ENCODE measurements around the gene JAZF1.
A peak's percentile ranks its signal among the peaks of the same experiment; 100 is the strongest.

The JAZF1 gene

GRCh38 chr7:27998382-27998781, 182.2 kb downstream of the JAZF1 start:
- no peak for DNase-seq

- DNase-seq: no peak
These were observed 183.3 kb downstream of the JAZF1 start for GRCh38 chr7:27997188-27997707.

- DNase-seq: no peak
These were observed 184.5 kb downstream of the JAZF1 start for GRCh38 chr7:27996141-27996540.

- no peak for DNase-seq
These were observed 185.4 kb downstream of the JAZF1 start for GRCh38 chr7:27995228-27995627.

GRCh38 chr7:27994639-27995038, 186.0 kb downstream of the JAZF1 start:
- DNase-seq: no peak

GRCh38 chr7:27992755-27993493, 187.7 kb downstream of the JAZF1 start:
- DNase-seq: no peak

GRCh38 chr7:27992097-27992496, 188.5 kb downstream of the JAZF1 start:
- no peak for DNase-seq

- no peak for DNase-seq
These were observed 189.5 kb downstream of the JAZF1 start for GRCh38 chr7:27991006-27991528.

- no peak for DNase-seq
These were observed 204.1 kb downstream of the JAZF1 start for GRCh38 chr7:27976531-27976930.

GRCh38 chr7:27973625-27974024, 207.0 kb downstream of the JAZF1 start:
- no peak for DNase-seq

- peak; percentile 59 for DNase-seq
These were observed 208.3 kb downstream of the JAZF1 start for GRCh38 chr7:27972276-27972675.

- peak; percentile 50 for DNase-seq
These were observed 209.3 kb downstream of the JAZF1 start for GRCh38 chr7:27971171-27971812.

GRCh38 chr7:27970350-27970749, 210.2 kb downstream of the JAZF1 start:
- DNase-seq: peak; percentile 12

GRCh38 chr7:27969346-27969745, 211.2 kb downstream of the JAZF1 start:
- no peak for DNase-seq

- peak; percentile 37 for DNase-seq
These were observed 213.0 kb downstream of the JAZF1 start for GRCh38 chr7:27967639-27968038.

GRCh38 chr7:27966219-27966780, 214.3 kb downstream of the JAZF1 start:
- no peak for DNase-seq

- DNase-seq: no peak
These were observed 214.9 kb downstream of the JAZF1 start for GRCh38 chr7:27965650-27966049.

GRCh38 chr7:27964820-27965219, 215.8 kb downstream of the JAZF1 start:
- DNase-seq: no peak

- no peak for DNase-seq
These were observed 217.5 kb downstream of the JAZF1 start for GRCh38 chr7:27963056-27963455.

GRCh38 chr7:27962273-27962672, 218.3 kb downstream of the JAZF1 start:
- DNase-seq: no peak

- peak; percentile 7 for DNase-seq
These were observed 219.3 kb downstream of the JAZF1 start for GRCh38 chr7:27961255-27961654.

GRCh38 chr7:27960415-27960814, 220.2 kb downstream of the JAZF1 start:
- no peak for DNase-seq

- no peak for DNase-seq
These were observed 221.6 kb downstream of the JAZF1 start for GRCh38 chr7:27958933-27959548.
